ENCODE measurements around the gene LORICRIN.

LORICRIN gene

GRCh38 chr1:153251562-153251961 is 7.9 kb upstream of the LORICRIN start:
- H3K27ac ChIP-seq = no peak overlapping the region
- no peak for TF ChIP-seq CTCF (IDR thresholded peaks at IDR 0.05; ENCODE audit: low read depth, low read length, missing control alignments)
- DNase-seq = no peak
- no peaks in the 10 kb centered on the region for H3K27me3 ChIP-seq (replicated peaks)
- in situ Hi-C loops (cut with HindIII; ENCODE audit: low pct_ligation_motif_present, low sequenced_read_pairs) = no loop called here
- H3K36me3 ChIP-seq (replicated peaks) = no peaks in the 10 kb centered on the region
- H3K4me3 ChIP-seq (ENCODE audit: low read depth, low read length) = no peak overlapping the region

- no peak for TF ChIP-seq CTCF (IDR thresholded peaks at IDR 0.05; ENCODE audit: low read depth, low read length, missing control alignments)
- Histone ChIP-seq H3K27ac (no peak overlapping the region), H3K4me3 (ENCODE audit: low read depth, low read length) (no peak overlapping the region), H3K36me3 (replicated peaks) (no peaks in the 10 kb centered on the region), H3K27me3 (replicated peaks) (no peaks in the 10 kb centered on the region)
- no peak for DNase-seq
- in situ Hi-C loops (cut with HindIII; ENCODE audit: low pct_ligation_motif_present, low sequenced_read_pairs) = no loop called here
Observed at GRCh38 chr1:153251988-153252387, 7.5 kb upstream of the LORICRIN start.

- in situ Hi-C loops (cut with HindIII; ENCODE audit: low pct_ligation_motif_present, low sequenced_read_pairs) = no loop called here
- Histone ChIP-seq H3K36me3 (replicated peaks) (no peaks in the 10 kb centered on the region), H3K4me3 (ENCODE audit: low read depth, low read length) (no peak overlapping the region), H3K27ac (no peak overlapping the region), H3K27me3 (replicated peaks) (no peaks in the 10 kb centered on the region)
- no peak for DNase-seq
- TF ChIP-seq CTCF (IDR thresholded peaks at IDR 0.05; ENCODE audit: low read depth, low read length, missing control alignments) = no peak
Observed at GRCh38 chr1:153253076-153253475, 6.4 kb upstream of the LORICRIN start.

GRCh38 chr1:153253693-153254092 is 5.8 kb upstream of the LORICRIN start:
- no peak for TF ChIP-seq CTCF (IDR thresholded peaks at IDR 0.05; ENCODE audit: low read depth, low read length, missing control alignments)
- H3K4me3 ChIP-seq (ENCODE audit: low read depth, low read length) = no peak overlapping the region
- H3K27ac ChIP-seq = no peak overlapping the region
- no peaks in the 10 kb centered on the region for H3K27me3 ChIP-seq (replicated peaks)
- DNase-seq = no peak
- in situ Hi-C loops (cut with HindIII; ENCODE audit: low pct_ligation_motif_present, low sequenced_read_pairs) = no loop called here
- no peaks in the 10 kb centered on the region for H3K36me3 ChIP-seq (replicated peaks)

- in situ Hi-C loops (cut with HindIII; ENCODE audit: low pct_ligation_motif_present, low sequenced_read_pairs) = no loop called here
- H3K4me3 ChIP-seq (ENCODE audit: low read depth, low read length) = no peak overlapping the region
- H3K27me3 ChIP-seq (replicated peaks) = peaks cover 34% of the 10 kb centered on the region
- H3K36me3 ChIP-seq (replicated peaks) = no peaks in the 10 kb centered on the region
- H3K27ac ChIP-seq = no peak overlapping the region
- no peak for DNase-seq
- TF ChIP-seq CTCF (IDR thresholded peaks at IDR 0.05; ENCODE audit: low read depth, low read length, missing control alignments) = no peak
Observed at GRCh38 chr1:153260585-153261280, 1.2 kb downstream of the LORICRIN start.

All from brain microvascular endothelial cell (primary cell).